Measurements from ENCODE around the gene TRIB2. TPM values are rescaled to one million over a fixed set of nuclear protein-coding genes. Genes with fewer than 3 reads are reported as not detected.

The TRIB2 gene
- total RNA-seq, 6 experiments from 2014 or later = 9.1 to 24.4 (median 15.3) TPM

- peak in 1 of 4 donors; percentile 15 for ATAC-seq
- H3K36me3 ChIP-seq = peaks cover 0 to 3% (median 0%) of the 10 kb centered on the region in 4 donors
- TF ChIP-seq, protein P1, sequence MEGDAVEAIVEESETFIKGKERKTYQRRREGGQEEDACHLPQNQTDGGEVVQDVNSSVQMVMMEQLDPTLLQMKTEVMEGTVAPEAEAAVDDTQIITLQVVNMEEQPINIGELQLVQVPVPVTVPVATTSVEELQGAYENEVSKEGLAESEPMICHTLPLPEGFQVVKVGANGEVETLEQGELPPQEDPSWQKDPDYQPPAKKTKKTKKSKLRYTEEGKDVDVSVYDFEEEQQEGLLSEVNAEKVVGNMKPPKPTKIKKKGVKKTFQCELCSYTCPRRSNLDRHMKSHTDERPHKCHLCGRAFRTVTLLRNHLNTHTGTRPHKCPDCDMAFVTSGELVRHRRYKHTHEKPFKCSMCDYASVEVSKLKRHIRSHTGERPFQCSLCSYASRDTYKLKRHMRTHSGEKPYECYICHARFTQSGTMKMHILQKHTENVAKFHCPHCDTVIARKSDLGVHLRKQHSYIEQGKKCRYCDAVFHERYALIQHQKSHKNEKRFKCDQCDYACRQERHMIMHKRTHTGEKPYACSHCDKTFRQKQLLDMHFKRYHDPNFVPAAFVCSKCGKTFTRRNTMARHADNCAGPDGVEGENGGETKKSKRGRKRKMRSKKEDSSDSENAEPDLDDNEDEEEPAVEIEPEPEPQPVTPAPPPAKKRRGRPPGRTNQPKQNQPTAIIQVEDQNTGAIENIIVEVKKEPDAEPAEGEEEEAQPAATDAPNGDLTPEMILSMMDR (IDR thresholded peaks at IDR 0.05) = no peak
- TF ChIP-seq POLR2A (IDR thresholded peaks at IDR 0.05) = no peak
- no peak for DNase-seq
- H3K9me3 ChIP-seq = no peaks in the 10 kb centered on the region
- no peaks in the 10 kb centered on the region for H3K27me3 ChIP-seq
- peak overlapping the region; percentile 13 to 43 (median 32) for H3K27ac ChIP-seq
- H3K4me3 ChIP-seq = no peak overlapping the region
- peaks cover 0 to 37% (median 7%) of the 10 kb centered on the region in 4 donors for H3K4me1 ChIP-seq
- intact Hi-C loops (cut with DNase I) = no loop called here
- WGBS (ENCODE audit: insufficient coverage, low coverage, low lambda C conversion rate, missing lambda C conversion rate) = 80% methylated on average over 1 of the region's 16 CpGs
Observed at GRCh38 chr2:12731701-12732280, 15.1 kb downstream of the TRIB2 start.

- H3K4me1 ChIP-seq = peaks cover 0 to 28% (median 4%) of the 10 kb centered on the region in 4 donors
- peaks cover 0 to 3% (median 0%) of the 10 kb centered on the region in 4 donors for H3K36me3 ChIP-seq
- ATAC-seq (peak; percentile 77 to 84 (median 80)), DNase-seq (peak; percentile 60 to 79 (median 78))
- H3K9me3 ChIP-seq = no peaks in the 10 kb centered on the region
- H3K27me3 ChIP-seq = no peaks in the 10 kb centered on the region
- peak overlapping the region; percentile 32 to 45 (median 38) for H3K27ac ChIP-seq
- no peak overlapping the region for H3K4me3 ChIP-seq
- TF ChIP-seq, protein P1 (IDR thresholded peaks at IDR 0.05) = no peak
- TF ChIP-seq POLR2A (IDR thresholded peaks at IDR 0.05) = no peak
- WGBS (ENCODE audit: insufficient coverage, low coverage, low lambda C conversion rate, missing lambda C conversion rate) = 16% methylated on average over 4 of the region's 10 CpGs
- intact Hi-C loops (cut with DNase I) = no loop called here
Observed at GRCh38 chr2:12732651-12733050, 15.9 kb downstream of the TRIB2 start.

DNA sequence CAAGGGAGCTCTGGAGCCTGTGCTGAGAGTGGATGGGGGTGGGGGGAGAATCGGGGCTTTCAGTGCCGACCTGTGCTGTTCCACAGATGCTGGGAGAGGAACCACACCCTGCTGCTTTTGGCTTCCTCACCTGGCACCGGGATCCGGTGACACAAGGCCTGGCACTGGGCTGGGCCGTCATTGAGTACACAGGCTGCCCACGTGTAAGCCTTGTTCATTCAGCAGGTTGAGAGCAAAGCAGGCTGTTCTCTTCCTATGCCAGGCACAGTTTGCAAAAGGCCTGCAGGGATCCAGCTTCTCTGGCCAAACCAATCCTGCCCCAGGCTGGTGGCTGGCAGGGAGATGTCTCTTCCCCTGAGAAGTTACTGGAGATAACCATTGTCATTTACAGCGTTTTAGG, 17.1 kb downstream of the TRIB2 start:
- peaks cover 0 to 3% (median 0%) of the 10 kb centered on the region in 4 donors for H3K36me3 ChIP-seq
- TF ChIP-seq POLR2A (IDR thresholded peaks at IDR 0.05) = no peak
- TF ChIP-seq, protein P1 (IDR thresholded peaks at IDR 0.05) = no peak
- DNase-seq = peak; percentile 77 to 89 (median 89)
- H3K27ac ChIP-seq = peak overlapping the region; percentile 32 to 45 (median 38)
- ATAC-seq = peak; percentile 73 to 85 (median 79)
- intact Hi-C loops (cut with DNase I) = no loop called here
- H3K9me3 ChIP-seq = no peaks in the 10 kb centered on the region
- whole genome bisulfite sequencing (ENCODE audit: insufficient coverage, low coverage, low lambda C conversion rate, missing lambda C conversion rate) = 26% methylated on average over 2 of the region's 7 CpGs
- H3K4me3 ChIP-seq = no peak overlapping the region
- H3K4me1 ChIP-seq = peaks cover 0 to 28% (median 3%) of the 10 kb centered on the region in 4 donors
- H3K27me3 ChIP-seq = no peaks in the 10 kb centered on the region

- no peak overlapping the region for H3K4me3 ChIP-seq
- peaks cover 0 to 3% (median 0%) of the 10 kb centered on the region in 4 donors for H3K36me3 ChIP-seq
- peak overlapping the region; percentile 18 to 43 (median 32) for H3K27ac ChIP-seq
- 67% methylated on average over 7 of the region's 12 CpGs for WGBS (ENCODE audit: insufficient coverage, low coverage, low lambda C conversion rate, missing lambda C conversion rate)
- DNase-seq = no peak
- intact Hi-C loops (cut with DNase I) = no loop called here
- TF ChIP-seq, protein P1 (IDR thresholded peaks at IDR 0.05) = no peak
- no peak for TF ChIP-seq POLR2A (IDR thresholded peaks at IDR 0.05)
- no peaks in the 10 kb centered on the region for H3K27me3 ChIP-seq
- peak in 3 of 4 donors; percentile 40 to 62 (median 42) for ATAC-seq
- H3K9me3 ChIP-seq = no peaks in the 10 kb centered on the region
- H3K4me1 ChIP-seq = peaks cover 0 to 28% (median 3%) of the 10 kb centered on the region in 4 donors
Observed at GRCh38 chr2:12734914-12735654, 18.3 kb downstream of the TRIB2 start.

All from right lobe of liver (tissue), 6 donors.